GM21526 (cell line): ENCODE data around the gene CPM.
"Not testable (repeated sequence)": the region's sequence is repeated elsewhere in the genome, so short reads cannot be mapped to it uniquely, and the experiment has no call there.

ENCODE experiments used
- ATAC-seq: cut with Tn5 transposase; IDR thresholded peaks from one replicate; pipeline ENCODE4 v1.9.1; 2021; ENCODE audit warnings: moderate library complexity; ENCODE audit not compliant: unreplicated experiment, low FRiP score

CPM gene

DNA sequence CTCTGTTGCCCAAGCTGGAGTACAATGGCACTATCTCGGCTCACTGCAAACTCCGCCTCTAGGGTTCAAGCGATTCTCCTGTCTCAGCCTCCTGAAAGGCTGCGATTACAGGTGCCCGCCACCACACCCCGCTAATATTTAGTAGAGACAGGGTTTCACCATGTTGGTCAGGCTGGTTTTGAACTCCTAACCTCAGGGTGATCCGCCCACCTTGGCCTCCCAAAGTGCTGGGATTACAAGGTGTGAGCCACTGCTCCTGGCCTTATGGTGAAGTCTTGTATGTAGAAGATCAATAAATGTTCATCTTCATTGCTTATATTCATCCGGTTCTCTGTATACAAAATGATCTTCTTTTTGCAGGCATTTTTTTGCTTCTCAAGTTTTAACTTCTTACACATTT lies 77.2 kb downstream of the CPM start:
- no peak for ATAC-seq

DNA sequence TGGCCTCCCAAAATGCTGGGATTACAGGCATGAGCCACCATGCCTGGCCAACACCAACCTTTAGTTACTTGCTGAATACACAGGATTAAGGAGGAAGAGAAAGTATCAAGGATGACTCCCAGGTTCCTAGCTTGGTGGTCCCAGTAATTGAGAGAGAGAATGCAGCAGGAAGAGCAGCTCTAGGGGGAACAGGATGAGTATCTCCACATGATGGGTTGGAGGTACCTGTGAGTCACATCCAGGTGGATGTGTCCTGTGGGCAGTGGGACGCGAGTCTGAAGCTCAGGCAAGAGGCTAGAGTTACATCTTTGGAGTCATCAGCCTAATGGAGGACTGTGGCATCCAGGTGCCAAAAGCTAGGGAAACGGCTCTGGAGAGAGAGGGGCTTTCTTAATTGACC lies 77.9 kb downstream of the CPM start:
- no peak for ATAC-seq

DNA sequence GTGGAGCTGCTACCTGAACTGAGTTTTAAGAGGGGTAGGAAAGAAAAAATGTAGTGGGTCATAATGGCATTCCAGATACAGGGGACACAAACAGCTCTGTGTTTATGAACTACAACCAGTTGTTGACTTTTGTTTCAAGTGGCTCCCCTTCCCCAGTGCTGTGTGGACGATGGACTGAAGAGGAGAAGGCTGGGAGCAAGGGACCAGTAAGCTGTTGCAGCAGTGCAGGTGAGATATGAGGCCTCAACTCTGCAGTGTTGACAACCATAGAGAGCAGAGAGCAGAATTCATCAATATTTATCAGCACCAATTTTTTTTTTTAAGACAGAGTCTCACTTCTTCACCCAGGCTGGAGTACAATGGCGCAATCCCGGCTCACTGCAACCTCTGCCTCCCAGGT lies 78.4 kb downstream of the CPM start:
- no peak for ATAC-seq

DNA sequence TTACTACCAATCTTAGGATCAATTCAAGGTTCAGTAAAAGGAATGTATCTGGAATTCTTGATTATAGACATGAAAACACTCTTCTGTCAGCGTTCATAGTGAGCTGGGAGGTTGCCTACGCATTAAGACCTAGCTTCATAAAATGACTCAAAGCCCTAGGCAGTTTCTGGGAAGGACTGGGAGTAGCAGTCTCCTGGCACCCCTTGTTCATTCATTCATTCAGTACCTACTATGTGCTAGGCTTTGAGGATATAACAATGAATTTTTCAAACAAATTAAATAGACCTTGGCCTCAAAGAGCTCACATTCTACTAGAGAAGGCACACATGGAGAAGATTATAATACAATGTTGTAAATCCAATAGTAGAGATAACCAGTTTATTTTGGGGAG lies 78.9 kb downstream of the CPM start:
- ATAC-seq = no peak

DNA sequence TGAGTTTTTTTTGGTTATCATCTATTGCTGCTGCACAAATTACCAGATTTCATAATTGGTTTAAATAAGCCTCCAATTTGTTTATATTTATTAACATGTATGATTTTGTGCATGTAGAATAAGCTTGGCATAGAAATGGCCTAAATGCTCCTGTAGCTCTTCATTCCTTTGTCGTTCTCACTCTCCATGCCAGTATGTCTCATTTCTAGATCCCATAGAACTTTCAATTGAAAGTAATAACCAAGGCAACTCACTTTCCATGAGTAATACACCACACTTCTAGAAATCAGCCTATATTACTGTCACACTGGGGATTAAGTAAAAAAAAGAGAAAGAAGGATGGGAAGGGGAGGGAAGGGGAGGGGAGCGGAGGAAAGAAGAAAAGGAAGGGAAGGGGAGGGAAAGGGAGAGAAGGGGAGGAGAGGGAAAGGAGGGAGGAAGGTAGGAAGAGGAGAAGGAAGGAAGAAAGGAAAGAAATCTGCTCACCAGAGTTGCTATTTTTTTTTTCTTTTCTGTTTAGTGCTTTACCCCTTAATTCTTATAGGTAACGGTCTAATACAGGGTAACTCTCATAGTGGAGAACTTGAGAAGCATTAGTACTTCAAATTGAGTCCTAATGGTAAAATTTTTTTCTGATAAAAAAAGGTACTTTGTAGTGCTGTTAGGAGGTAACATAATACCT lies 79.4 kb downstream of the CPM start:
- no peak for ATAC-seq

DNA sequence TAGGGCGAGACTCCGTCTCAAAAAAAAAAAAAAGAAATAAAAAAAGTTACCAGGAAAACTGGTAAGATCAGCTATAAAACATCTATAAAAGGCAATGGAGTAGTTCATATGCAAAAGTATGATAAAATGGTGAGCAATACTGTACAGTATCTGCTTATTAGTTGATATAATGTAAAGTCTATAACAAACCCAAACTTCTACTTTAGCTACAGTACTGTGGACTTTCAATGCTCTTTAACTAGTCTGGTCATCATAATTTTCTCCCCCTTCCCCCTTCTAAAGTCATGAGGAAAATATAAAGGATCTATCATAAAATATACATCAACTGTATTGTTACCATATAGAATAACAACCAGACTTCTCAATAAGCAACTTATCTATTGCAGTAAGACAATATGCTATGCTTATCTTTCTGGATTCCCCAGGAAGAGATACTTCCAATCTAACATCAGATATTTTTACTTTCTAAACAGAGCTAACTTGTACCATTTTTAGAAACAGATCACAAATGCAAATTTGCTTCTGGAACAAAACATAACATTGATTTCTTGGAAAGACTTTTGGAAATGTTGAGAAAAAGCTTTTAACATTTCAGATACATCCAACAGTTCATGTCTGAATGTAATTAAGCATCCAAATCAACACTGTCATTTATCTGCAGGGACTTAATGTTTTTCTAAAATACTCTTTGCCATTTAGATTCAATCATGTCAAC lies 81.2 kb downstream of the CPM start:
- no peak for ATAC-seq

DNA sequence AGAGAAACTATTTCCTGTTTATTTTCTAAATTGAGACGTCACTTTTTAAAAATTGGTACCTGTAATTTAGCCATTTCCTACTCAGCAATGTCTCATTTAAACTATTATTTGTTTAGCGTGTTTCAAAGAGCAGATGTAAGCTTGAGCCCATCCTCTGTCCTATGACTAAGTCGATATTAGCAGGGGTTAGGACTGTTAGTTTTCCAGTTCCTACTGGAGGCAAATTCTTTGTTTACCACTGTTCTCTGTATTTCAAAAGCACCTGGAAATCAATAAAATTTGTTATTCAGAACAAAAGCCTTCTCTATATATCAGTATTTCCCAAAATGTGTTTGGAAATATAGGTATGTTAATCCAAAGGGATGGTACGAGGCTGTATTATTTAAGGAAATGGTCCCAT lies 82.6 kb downstream of the CPM start:
- no peak for ATAC-seq

DNA sequence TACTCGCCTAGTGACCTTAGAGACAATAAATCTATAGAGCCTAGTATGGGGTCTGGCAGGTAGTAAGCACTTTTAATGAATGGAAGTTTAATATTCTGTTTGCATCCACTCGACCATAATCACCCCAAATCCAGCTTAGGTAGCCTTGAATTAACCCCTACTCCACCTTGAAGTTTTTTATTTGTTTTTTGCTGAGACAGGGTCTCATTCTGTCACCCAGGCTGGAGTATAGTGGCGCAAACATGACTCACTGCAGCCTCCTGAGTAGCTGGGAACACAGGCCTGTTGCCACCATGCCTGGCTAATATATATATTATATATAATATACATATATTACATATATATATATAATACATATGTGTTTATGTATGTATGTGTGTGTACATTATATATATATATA lies 86.2 kb downstream of the CPM start:
- no peak for ATAC-seq

DNA sequence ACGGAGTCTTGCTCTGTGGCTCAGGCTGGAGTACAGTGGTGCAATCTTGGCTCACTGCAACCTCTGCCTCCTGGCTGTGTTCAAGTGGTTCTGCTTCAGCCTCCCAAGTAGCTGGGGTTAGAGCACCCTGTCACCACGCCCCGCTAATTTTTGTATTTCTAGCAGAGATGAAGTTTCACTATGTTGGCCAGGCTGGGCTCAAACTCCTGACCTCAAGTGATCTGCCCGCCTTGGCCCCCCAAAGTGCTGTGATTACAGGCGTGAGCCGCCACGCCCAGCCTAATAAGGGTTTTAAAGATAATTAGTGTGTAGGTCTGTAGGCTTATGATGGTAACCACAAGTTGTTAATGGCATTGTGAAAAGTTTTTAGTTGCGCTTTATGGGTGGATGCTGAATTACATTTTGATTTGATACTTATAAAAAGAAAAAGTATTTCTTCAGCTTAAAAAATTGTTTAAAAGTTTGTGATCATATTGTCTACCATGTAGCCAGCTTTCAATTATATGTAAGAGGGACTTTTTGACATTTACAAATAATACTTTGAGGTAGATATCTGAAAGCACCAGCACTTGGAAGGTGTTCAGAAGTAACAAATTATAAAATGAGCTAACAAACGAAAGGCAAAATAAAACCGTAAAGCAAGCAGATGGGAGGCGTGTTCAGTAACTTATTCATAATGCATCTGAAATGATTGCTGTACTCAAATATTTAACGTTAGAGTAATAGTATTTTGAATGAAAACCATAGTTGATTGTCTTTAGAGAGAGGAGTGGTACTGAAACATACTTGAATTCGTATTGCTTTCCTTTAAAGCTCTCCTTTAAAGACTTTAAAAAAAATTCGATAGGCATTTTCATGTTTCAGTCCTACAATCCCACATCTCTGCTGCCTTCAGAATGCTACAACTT lies 87.9 kb downstream of the CPM start:
- no peak for ATAC-seq

DNA sequence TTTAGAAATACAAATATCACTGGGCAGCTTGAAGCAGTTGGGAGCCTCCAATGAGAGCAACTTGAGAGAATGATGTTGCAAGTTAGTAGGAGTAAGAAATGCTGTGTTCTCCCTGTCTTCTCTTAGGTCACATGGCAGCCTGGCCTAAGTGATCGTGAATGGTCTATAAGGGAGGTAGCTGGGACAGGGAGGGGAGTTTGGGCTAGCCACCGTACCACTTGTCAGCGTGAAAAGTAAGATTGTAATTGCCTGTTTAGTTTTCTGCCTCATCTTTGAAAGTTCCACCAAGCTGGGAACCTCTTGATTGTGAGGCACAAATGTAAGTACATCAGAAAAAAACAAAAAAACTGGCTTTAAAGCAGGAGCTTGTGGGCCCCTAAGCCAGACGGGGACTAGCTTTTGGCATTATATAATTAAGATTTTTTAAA lies 88.6 kb downstream of the CPM start:
- ATAC-seq = no peak

DNA sequence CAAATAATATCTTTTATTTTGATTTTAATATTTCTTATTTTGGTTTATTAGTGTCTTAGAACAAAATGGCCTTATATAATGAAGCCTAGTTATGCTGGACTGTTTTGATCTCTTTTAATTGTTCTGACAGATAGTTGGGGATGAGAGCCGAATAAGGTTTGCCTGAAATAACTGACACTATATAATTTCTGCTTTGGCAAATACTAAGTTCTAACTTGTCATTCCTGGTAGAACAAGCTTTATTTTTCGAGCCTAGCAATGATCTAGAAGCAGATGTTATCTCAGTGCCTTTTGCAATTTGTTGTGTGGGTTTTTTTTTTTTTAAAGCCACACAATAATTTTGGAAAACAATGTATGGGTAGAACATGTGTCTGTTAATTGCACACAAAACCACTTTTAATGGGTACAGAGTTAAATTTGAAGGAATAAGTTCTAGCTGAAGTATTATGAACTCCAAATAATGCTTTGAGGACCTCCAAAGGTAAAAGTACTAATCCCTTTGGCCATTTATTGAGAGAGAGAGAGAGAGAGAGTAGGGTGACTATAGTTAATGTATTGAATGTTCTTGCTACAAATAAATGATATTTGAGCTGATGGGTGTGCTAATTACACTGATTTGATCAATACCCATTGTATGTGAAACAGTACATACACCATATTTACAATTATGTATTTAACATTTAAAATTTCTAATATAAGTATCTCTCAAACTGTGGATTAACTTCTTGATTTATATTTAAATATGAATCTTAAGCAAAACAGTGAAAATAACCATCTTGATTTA lies 90.0 kb downstream of the CPM start:
- ATAC-seq = no peak

DNA sequence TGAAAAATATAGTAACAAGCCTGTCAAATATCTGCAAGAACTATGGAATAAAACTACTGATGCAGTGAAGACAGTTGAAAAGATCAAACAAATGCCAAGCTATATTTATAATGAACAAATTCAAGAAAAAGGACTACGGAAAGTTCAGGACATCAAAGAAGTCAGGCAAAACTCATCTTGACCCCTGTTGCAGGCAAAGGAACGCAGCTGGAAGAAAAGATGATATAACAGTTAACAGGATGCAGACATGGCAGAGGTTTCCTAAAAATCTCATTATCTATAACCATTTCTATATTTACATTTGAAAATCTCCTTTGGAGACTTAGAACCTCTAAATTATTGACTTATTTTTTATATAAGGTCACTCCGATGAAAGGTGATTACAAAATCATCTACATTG lies 90.8 kb downstream of the CPM start:
- ATAC-seq = no peak

DNA sequence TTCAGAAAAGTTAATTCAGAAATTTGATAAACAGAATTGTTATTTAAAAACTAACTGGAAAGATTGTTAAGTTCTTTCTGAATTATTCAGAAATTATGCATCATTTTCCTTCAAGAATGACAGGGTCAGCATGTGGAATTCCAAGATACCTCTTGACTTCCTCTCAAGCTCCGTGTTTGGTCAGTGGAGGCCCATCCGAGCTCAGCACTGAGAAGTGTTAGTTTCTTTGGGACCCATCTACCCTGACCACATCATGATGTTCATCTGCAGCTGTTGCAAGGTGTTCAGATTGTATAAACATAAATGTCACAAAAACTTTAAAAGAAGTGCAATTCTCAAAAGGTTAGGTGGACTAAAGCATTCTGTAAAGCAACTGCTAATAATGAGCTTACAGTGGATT lies 91.3 kb downstream of the CPM start:
- no peak for ATAC-seq

DNA sequence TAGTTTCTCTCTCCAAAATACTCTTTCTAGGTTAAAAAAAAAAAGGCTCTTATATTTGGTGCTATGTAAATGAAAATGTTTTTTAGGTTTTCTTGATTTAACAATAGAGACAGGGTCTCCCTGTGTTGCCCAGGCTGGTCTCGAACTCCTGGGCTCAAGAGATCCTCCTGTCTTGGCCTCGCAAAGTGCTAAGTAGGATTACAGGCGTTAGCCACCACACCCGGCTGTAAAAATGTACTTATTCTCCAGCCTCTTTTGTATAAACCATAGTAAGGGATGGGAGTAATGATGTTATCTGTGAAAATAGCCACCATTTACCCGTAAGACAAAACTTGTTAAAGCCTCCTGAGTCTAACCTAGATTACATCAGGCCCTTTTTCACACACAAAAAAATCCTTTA lies 91.8 kb downstream of the CPM start:
- not testable (repeated sequence) for ATAC-seq

DNA sequence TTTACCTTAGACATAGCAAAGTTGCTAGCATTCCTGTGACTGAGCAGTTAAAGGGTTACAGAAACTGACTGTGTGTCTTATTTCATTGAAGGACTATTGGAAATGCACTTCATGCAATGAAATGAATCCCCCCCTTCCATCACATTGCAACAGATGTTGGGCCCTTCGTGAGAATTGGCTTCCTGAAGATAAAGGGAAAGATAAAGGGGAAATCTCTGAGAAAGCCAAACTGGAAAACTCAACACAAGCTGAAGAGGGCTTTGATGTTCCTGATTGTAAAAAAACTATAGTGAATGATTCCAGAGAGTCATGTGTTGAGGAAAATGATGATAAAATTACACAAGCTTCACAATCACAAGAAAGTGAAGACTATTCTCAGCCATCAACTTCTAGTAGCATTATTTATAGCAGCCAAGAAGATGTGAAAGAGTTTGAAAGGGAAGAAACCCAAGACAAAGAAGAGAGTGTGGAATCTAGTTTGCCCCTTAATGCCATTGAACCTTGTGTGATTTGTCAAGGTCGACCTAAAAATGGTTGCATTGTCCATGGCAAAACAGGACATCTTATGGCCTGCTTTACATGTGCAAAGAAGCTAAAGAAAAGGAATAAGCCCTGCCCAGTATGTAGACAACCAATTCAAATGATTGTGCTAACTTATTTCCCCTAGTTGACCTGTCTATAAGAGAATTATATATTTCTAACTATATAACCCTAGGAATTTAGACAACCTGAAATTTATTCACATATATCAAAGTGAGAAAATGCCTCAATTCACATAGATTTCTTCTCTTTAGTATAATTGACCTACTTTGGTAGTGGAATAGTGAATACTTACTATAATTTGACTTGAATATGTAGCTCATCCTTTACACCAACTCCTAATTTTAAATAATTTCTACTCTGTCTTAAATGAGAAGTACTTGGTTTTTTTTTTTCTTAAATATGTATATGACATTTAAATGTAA lies 93.5 kb downstream of the CPM start:
- no peak for ATAC-seq

DNA sequence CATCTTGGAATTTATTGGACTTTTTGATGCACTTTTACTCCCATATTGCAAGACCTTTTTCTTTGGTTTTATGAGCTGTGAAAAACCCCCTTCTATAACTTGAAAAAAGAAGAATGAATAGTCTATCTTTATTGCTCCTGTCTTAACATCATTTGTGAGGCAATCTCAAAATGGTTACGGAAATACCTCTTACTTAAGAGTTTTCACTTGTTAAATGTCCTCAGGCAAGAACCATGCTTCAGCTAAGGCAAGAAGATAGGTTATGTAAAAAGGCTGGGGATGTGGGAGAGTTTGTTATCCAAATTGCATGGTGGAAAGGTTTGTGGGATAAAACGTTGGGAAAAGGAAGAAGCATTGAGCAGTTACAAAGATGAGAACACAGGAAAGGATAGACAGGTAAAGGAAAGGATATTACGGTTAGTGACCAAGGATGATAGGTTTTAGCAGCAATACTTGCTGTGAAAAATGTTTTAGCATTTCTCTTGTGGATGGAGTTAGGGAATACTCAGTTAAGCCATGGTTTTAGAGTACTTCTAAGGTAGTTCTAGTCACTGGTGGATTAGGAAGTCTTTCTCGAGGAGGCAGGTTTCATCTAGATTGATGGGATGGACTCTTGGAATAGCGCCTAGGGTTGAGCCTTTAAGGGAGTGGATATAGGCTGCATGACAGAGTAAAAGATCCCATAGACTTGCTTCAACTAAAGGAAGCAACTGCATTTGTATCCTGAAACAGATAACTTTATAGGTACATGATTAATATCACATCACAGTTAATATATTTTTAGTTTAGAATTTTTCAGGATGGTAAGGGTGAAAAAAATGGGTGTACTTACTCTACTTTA lies 94.7 kb downstream of the CPM start:
- ATAC-seq = no peak

DNA sequence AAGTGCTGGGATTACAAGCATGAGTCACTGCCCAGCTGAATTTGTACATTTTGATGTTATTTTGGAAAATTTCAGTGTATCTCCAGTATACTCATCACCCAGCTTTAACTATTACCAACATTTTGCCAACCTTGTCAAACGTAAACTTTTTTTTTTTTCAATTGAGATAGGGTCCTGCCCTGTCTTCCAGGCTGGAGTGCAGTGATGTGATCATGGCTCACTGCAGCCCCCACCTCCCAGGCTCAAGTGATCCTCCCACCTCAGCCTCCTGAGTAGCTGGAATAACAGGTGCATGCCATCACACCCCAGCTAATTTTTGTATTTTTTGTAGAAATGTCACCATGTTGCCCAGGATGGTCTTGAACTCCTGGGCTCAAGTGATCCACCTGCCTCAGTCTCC lies 95.8 kb downstream of the CPM start:
- ATAC-seq = no peak

DNA sequence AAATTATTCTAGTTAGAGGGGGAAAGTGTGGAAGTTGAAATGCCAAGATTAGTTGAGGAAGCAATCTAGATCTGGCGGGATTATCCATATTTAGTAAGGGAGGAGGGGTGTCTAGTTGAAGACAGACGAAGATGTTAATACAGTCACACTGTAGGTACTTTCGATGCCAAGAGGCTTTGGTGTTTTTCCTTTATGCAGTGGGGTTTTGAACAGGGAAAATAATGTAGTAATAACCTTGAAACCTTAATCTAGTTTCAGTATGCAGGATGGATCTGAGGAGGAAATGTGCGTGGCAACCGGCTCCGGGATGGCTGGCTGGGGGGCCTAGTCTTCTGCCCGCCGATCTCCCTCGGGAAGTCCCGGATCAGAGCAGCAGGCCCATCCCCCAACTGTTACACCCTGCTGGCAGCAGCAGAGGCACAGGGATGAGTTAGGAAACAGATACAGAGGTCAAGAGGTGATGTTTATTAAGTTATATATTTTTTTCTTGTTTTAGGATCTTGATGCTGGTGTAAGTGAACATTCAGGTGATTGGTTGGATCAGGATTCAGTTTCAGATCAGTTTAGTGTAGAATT lies 97.5 kb downstream of the CPM start:
- no peak for ATAC-seq
